Activated CD8-positive, alpha-beta T cell treated with anti-CD3 and anti-CD28 coated beads, Interleukin-2, amount 10 ng/mL, durations not matched to agents 7 days and 5 days (primary cell): Measurements from ENCODE around the gene TXNRD1. TPM values are rescaled to one million over a fixed set of nuclear protein-coding genes. Genes with fewer than 3 reads are reported as not detected.
"Not testable (repeated sequence)": the region's sequence is repeated elsewhere in the genome, so short reads cannot be mapped to it uniquely, and the experiment has no call there.

Experiments
- ATAC-seq: fragments of 150-1000 bp; cut with Tn5 transposase; one replicate; pipeline ENCODE4 v1.10.0; 2021; ENCODE audit warnings: moderate library complexity
- CTCF ChIA-PET: fragments of 350-600 bp; sonication (Branson Sonifier 250); formaldehyde crosslinking; loops from one replicate; lab custom pipeline; 2021; ENCODE audit warnings: antibody characterized with exemption; lab: Charles Lee
- POLR2A ChIA-PET: fragments of 350-600 bp; sonication (Branson Sonifier 250); formaldehyde crosslinking; loops from one replicate; lab custom pipeline; 2021; ENCODE audit warnings: antibody characterized with exemption; lab: Charles Lee
- DNase-seq: peaks from one replicate; pipeline ENCODE4 v3.0.0-alpha.2; 2020
- H3K27ac Mint-ChIP-seq: one replicate; pipeline ENCODE4 v1.8.0; 2021; ENCODE audit warnings: mild to moderate bottlenecking, mixed read lengths
- H3K27me3 Mint-ChIP-seq: one replicate; pipeline ENCODE4 v1.8.0; 2021; ENCODE audit warnings: low read depth, mixed read lengths
- H3K36me3 Mint-ChIP-seq: one replicate; pipeline ENCODE4 v1.8.0; 2021; ENCODE audit warnings: low read depth, mixed read lengths
- H3K4me1 Mint-ChIP-seq: one replicate; pipeline ENCODE4 v1.8.0; 2021; ENCODE audit warnings: low read depth, mixed read lengths
- H3K4me3 Mint-ChIP-seq: one replicate; pipeline ENCODE4 v1.8.0; 2021; ENCODE audit warnings: mild to moderate bottlenecking, mixed read lengths
- H3K9me3 Mint-ChIP-seq: one replicate; pipeline ENCODE4 v1.8.0; 2022; ENCODE audit warnings: mixed read lengths; ENCODE audit not compliant: insufficient read depth
- total RNA-seq, 2 experiments: library from RNA; stranded (reverse); gene quantifications; one replicate each; pipeline ENCODE4 v1.2.3, GENCODE V29; 2021

TXNRD1 gene
- 10 to 100 TPM; 88.7 to 98.5 TPM for total RNA-seq

DNA sequence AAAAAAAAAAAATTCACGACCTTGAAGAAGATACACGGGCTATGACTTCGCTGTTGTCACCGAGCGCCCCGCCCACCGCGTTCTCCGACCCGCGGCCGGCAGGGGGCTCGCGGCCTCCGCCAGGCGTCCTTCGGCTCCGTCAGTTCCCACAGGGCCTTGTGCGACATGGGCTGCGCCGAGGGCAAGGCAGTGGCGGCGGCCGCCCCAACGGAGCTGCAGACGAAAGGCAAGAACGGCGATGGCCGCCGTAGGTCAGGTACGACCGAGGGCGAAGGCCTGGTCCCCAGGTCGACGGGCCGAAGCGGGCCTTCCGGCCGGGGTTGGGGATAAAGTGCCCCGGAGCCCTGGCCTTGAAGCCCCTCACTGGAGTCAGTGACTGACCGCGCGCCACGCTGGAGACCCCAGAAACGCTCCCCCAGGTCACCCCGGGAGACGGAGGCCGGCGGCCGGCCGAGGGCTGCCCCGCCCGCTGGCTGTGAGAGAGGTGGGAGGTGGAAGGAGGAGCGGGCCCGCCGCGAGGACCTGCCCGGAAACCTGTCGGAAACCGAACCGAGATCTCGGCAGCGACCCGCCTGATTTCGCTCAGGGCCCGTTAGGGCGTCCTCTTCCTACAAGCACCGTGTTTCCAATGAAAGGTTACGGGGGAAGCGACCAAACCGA is at the start of gene TXNRD1:
TSS of gene TXNRD1 (plus strand) at position 142 of the 660 bp plus-strand sequence. CDS start at position 166, 24 bp downstream.
- ChIA-PET POLR2A (interaction anchor here (0.7 to 1.2 kb wide), 3 partner anchors 71 to 137 kb away, joined by 3 to 5 read pairs (median 4); partner anchors contain the start of gene EID3), CTCF (interaction anchor here (0.6 to 5.3 kb wide), 8 partner anchors 10 to 649 kb away, joined by 3 to 42 read pairs (median 3); partner anchors contain the start of gene EID3)
- H3K27me3 Mint-ChIP-seq, result peaks cover 11% of the 10 kb centered on the region
- DNase-seq (peak; percentile 87), ATAC-seq (peak; percentile 95)
- peak within 1 kb of the TSS; percentile 67 for H3K27ac Mint-ChIP-seq
- peaks cover 35% of the 10 kb centered on the region for H3K4me1 Mint-ChIP-seq
- no peaks in the 10 kb centered on the region for H3K9me3 Mint-ChIP-seq
- H3K36me3 Mint-ChIP-seq, result peaks cover 4% of the 10 kb centered on the region
- H3K4me3 Mint-ChIP-seq, result peak within 1 kb of the TSS; percentile 75

DNA sequence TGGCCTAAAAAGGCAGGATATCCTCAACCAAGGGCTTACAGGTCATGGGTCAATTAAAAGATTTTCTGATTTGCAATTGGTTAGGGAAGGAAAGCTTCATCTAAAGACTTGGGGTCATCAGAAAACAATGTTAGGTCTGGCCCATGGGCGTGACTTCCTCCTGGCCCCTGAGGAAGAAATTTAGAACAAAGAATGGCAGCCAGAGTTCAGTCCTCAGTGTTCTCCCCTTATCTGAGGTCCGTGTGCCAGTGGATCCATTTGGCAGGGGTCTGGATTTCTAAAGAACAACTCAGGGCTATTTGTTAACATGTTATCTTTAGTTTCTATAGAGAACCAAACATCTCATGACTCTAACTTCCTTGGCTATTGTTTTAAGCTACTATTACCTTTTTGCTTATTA is 49.8 kb upstream of the TXNRD1 start:
- H3K9me3 Mint-ChIP-seq, result no peaks in the 10 kb centered on the region
- no peaks in the 10 kb centered on the region for H3K36me3 Mint-ChIP-seq
- peaks cover 5% of the 10 kb centered on the region for H3K27me3 Mint-ChIP-seq
- ATAC-seq, result no peak
- ChIA-PET CTCF (no interaction called here), POLR2A (no interaction called here)
- no peak overlapping the region for H3K4me3 Mint-ChIP-seq
- no peaks in the 10 kb centered on the region for H3K4me1 Mint-ChIP-seq
- DNase-seq, result no peak
- no peak overlapping the region for H3K27ac Mint-ChIP-seq

DNA sequence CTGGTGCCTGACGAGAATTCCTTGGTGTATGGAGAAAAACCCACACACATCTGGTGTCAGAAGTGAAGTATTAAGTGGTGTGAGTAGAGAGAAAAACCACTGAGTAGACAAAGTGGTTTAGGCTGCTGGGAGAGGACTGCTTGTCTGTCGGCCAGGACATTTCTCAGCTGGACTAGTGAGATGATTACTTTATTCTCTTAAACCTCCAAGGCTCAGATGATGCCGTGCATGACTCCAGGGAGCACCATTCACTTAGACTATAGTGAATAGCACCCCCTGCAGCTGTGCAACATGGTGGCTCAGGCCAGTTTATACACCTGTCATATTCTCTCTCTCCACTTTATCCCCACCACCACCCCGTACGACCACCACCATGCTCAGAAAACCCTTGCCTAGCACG is 49.1 kb upstream of the TXNRD1 start:
- Mint-ChIP-seq H3K36me3 (no peaks in the 10 kb centered on the region), H3K27ac (no peak overlapping the region), H3K27me3 (peaks cover 5% of the 10 kb centered on the region), H3K9me3 (no peaks in the 10 kb centered on the region), H3K4me3 (no peak overlapping the region), H3K4me1 (no peaks in the 10 kb centered on the region)
- CTCF ChIA-PET, result no interaction called here
- POLR2A ChIA-PET, result no interaction called here
- ATAC-seq (no peak), DNase-seq (no peak)

DNA sequence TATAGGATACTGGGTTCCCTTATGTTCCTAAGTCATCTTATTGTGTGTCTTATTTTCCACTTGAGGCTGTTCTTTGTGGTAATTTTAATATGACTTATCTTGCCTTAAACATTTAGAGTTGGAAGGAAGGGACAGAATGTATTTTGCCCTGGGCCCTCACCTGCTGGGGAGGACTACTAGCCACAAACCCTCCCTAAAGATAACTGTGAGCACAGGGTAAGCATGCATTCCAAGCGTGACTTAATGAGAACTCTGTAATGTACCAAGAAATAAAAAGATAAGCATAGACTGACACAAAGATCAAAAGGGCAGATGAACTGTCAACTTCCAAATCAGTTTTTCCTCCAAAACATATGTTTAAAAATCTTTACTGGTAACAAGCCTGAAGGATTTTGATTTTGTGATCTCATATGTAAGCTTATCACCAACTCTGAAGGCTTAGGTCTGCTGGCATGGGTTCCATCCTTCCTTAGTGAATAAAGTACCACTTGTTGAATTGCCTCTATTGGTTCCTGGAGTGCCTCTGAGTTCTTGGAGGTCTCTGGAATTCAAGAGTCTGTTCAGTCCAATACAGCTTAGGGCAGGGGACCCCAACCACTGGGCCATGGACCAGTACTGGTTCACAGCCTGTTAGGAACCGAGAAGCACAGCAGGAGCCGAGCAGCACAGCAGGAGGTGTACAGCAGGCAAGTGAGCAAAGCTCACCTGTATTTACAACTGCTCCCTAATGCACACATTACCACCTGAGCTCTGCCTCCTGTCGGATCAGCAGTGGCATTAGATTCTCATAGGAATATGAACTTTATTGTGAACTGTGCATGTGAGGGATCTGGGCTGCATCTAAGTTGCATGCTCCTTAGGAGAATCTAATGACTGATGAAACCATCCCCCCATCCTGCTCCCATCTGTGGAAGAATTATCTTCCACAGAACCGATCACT is 47.8 kb upstream of the TXNRD1 start:
- Mint-ChIP-seq H3K27ac (no peak overlapping the region), H3K36me3 (no peaks in the 10 kb centered on the region), H3K4me1 (no peaks in the 10 kb centered on the region), H3K27me3 (peaks cover 5% of the 10 kb centered on the region), H3K4me3 (no peak overlapping the region), H3K9me3 (no peaks in the 10 kb centered on the region)
- DNase-seq, result no peak
- ChIA-PET CTCF (no interaction called here), POLR2A (no interaction called here)
- ATAC-seq, result no peak

DNA sequence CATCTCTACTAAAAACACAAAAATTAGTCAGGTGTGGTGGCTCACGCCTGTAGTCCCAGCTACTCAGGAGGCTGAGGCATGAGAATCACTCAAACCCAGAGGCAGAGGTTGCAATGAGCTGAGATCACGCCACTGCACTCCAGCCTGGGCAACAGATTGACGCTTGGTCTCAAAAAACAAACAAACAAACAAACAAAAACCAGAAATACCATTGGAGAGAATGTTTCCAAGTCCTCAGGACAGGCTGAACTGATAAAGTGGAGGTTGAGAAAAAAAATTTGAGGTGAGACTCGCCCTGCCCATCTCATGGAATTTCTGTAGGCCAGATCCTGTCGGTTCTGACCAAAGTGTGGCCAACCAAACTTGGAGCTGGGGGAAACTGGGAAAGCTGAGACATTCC is 47.0 kb upstream of the TXNRD1 start:
- Mint-ChIP-seq H3K36me3 (no peaks in the 10 kb centered on the region), H3K9me3 (no peaks in the 10 kb centered on the region), H3K27ac (no peak overlapping the region), H3K4me1 (no peaks in the 10 kb centered on the region), H3K4me3 (no peak overlapping the region), H3K27me3 (peaks cover 5% of the 10 kb centered on the region)
- CTCF ChIA-PET, result no interaction called here
- no peak for DNase-seq
- no peak for ATAC-seq
- POLR2A ChIA-PET, result no interaction called here

DNA sequence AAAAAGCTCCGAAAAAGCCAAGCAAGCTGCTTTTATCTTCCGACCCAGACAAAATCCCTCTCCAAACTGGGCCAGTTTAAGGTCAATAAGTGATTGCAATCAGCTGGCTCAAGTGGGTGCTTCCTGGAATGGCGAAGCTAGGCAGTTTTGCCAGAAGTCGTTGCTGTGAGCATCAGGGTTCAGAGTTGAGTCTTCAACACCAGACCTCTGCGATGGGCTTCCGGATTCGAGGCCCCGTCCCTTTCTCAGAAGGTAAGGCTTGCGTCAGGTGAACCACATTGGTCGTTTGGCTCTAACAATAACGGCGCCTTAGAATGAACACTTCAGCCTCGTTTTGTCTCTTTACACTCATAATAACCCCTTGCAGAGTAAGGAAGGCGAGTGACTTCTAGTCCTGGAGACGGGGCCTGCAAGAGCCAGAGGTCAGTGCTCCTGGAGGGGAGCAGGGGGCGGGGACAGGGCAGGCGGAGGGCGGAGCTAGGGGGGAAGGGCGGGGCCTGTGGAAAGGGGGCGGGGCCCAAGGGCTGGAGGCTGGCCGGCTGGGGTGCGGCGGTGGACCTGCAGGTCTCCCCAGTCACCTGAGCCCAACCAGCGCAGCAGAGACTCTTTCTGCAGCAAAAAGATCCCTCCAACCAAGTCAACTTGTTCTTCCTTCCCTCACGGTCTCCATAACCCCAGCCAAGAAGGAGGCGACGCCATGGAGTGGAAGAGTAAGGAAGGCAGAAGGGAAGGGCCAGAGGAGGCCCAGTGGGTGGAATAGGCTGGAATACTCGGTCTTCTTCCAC is 43.6 kb upstream of the TXNRD1 start:
- Mint-ChIP-seq H3K36me3 (no peaks in the 10 kb centered on the region), H3K4me1 (peaks cover 8% of the 10 kb centered on the region), H3K27ac (no peak overlapping the region), H3K4me3 (no peak overlapping the region), H3K9me3 (no peaks in the 10 kb centered on the region), H3K27me3 (peaks cover 2% of the 10 kb centered on the region)
- CTCF ChIA-PET, result no interaction called here
- no peak for ATAC-seq
- POLR2A ChIA-PET, result no interaction called here
- no peak for DNase-seq

DNA sequence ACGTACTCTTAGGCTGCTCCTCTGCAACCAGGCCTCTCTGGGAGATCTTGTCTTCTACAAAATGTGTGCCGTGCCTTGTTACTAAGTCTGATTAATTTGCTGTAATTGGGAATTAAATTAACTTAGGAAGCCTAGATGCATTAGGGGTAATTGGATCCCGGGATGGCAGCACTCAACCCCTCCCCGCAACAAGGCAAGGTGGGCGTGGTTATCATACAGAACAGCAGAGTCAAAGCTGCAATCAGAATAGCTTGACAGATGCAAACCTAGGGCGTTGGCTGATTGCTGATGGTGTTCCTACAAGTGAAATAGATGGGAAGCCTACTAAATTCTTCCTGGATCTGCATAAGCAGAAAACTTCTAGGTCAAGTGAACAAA is 43.0 kb upstream of the TXNRD1 start:
- H3K36me3 Mint-ChIP-seq, result no peaks in the 10 kb centered on the region
- no peak overlapping the region for H3K27ac Mint-ChIP-seq
- peaks cover 2% of the 10 kb centered on the region for H3K27me3 Mint-ChIP-seq
- POLR2A ChIA-PET, result no interaction called here
- DNase-seq (no peak), ATAC-seq (no peak)
- no peaks in the 10 kb centered on the region for H3K9me3 Mint-ChIP-seq
- peaks cover 14% of the 10 kb centered on the region for H3K4me1 Mint-ChIP-seq
- CTCF ChIA-PET, result no interaction called here
- no peak overlapping the region for H3K4me3 Mint-ChIP-seq

DNA sequence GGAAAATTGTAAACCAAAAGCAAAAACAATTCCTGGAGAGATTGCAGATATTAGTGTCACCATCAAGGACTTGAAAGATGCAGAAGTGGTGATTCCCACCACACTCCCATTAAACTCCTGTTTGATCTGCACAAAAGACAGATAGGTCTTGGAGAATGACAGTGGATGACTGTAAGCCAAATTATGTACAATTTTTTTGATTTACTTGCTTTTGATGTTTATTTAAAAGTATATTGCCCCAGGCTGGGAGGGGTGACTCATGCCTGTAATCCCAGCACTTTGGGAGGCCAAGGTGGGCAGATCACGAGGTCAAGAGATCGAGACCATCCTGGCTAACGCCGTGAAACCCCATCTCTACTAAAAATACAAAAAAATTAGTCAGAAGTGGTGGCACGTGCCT is 41.8 kb upstream of the TXNRD1 start:
- H3K36me3 Mint-ChIP-seq, ATAC-seq, DNase-seq, H3K27me3 Mint-ChIP-seq, H3K9me3 Mint-ChIP-seq, H3K27ac Mint-ChIP-seq, CTCF ChIA-PET, H3K4me3 Mint-ChIP-seq, POLR2A ChIA-PET: not testable (repeated sequence)
- peaks cover 25% of the 10 kb centered on the region for H3K4me1 Mint-ChIP-seq

DNA sequence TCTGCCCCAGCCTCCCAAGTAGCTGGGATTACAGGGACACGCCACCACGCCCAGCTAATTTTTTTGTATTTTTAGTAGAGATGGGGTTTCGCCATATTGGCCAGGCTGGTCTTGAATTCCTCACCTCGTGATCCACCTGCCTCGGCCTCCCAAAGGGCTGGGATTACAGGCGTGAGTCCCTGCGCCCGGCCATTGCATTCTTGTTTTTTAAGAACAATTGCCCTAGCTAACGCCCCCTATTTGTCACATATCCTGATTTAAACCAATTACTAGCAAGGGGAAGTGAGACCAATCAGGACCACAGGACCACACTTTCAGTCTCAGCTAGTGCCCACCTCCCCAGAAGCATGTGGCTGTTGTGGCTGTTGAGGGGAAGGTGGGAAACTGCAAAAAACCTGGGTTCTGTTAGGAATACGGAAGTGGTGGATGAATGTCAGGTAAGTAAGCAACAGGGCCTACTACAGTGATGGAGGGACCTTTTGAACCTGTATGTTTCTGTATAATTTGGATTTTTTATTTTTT is 39.8 kb upstream of the TXNRD1 start:
- Mint-ChIP-seq H3K36me3 (no peaks in the 10 kb centered on the region), H3K27ac (no peak overlapping the region), H3K4me3 (no peak overlapping the region), H3K27me3 (no peaks in the 10 kb centered on the region), H3K4me1 (peaks cover 25% of the 10 kb centered on the region), H3K9me3 (no peaks in the 10 kb centered on the region)
- ChIA-PET POLR2A (no interaction called here), CTCF (no interaction called here)
- ATAC-seq (no peak), DNase-seq (no peak)

DNA sequence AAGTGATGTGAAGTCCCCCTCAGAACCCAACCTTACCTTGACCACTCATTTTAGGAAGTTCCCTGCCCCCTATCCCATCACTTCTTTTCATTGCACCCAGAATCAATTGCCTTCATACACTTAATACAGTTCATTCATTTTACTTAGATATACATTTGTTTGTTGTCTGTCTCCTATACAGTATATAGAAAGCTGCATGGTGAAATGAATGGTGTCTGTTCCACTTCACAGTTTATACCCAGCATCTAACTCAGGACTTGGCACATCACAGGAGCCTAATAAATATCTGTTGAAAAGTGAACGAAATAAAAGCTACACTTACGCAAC is 38.3 kb upstream of the TXNRD1 start:
- Mint-ChIP-seq H3K4me1 (peaks cover 25% of the 10 kb centered on the region), H3K4me3 (no peak overlapping the region), H3K27me3 (peaks cover 4% of the 10 kb centered on the region), H3K27ac (no peak overlapping the region), H3K9me3 (no peaks in the 10 kb centered on the region), H3K36me3 (no peaks in the 10 kb centered on the region)
- ATAC-seq, result peak; percentile 11
- no peak for DNase-seq
- ChIA-PET POLR2A (interaction anchor here (0.5 kb wide), 1 partner anchor 791 kb away, joined by 3 read pairs; no protein-coding TSS in a partner anchor), CTCF (no interaction called here)

DNA sequence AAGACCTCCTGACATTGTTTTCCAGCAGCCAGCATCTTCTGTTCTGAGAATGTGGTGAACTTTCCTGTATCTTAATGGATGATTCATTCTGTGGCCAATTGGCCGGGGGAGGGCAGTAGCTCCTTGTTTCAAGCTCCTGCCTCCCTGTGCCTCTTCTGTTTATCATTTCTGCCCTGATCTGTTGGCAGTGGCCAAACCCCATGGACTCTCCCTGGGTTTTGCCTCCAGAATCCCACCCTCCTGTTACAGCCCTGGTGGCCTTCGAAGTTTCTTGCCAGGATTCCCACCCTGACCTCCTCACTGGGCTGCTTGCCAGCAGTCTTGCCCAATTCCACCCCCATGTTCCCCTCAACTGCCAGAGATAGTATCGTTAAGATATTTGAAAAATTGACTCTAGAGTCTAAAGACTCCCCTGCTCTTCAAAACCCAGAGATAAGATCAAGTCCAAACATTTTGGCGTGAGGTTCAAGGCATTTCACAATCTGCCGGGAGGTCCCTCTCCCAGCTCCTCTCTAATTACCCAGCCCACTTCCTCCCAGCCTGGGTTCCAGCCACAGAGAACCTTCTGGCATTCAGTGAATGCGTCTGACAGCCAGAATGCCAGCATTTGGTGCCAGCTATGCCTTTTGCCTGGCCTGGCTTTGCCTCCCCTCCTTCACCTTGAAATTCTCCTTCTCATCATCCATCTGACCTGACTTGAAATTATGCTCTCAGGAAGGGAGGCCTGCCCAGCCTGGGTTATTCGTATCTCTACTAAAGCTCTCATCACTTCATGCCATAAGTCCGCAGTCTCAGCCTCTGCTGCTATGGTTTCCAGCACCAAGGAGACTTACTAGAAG is 37.7 kb upstream of the TXNRD1 start:
- CTCF ChIA-PET, result interaction anchor here (0.8 kb wide), 1 partner anchor 40 kb away, joined by 3 read pairs; the partner anchor contains the start of gene NFYB
- H3K27me3 Mint-ChIP-seq, result peaks cover 4% of the 10 kb centered on the region
- H3K4me3 Mint-ChIP-seq, result no peak overlapping the region
- H3K4me1 Mint-ChIP-seq, result peaks cover 25% of the 10 kb centered on the region
- POLR2A ChIA-PET, result interaction anchor here (0.5 kb wide), 1 partner anchor 791 kb away, joined by 3 read pairs; no protein-coding TSS in a partner anchor
- H3K9me3 Mint-ChIP-seq, result no peaks in the 10 kb centered on the region
- H3K36me3 Mint-ChIP-seq, result no peaks in the 10 kb centered on the region
- ATAC-seq (peak; percentile 33), DNase-seq (peak; percentile 32)
- H3K27ac Mint-ChIP-seq, result no peak overlapping the region
